ENCODE measurements around the gene CCNJL. TPM values are rescaled to one million over a fixed set of nuclear protein-coding genes. Genes with fewer than 3 reads are reported as not detected.
"Not testable (repeated sequence)": the region's sequence is repeated elsewhere in the genome, so short reads cannot be mapped to it uniquely, and the experiment has no call there.

The CCNJL gene
- total and polyA plus RNA-seq, 12 donors, result 1.2 to 10.6 (median 4.3) TPM

DNA sequence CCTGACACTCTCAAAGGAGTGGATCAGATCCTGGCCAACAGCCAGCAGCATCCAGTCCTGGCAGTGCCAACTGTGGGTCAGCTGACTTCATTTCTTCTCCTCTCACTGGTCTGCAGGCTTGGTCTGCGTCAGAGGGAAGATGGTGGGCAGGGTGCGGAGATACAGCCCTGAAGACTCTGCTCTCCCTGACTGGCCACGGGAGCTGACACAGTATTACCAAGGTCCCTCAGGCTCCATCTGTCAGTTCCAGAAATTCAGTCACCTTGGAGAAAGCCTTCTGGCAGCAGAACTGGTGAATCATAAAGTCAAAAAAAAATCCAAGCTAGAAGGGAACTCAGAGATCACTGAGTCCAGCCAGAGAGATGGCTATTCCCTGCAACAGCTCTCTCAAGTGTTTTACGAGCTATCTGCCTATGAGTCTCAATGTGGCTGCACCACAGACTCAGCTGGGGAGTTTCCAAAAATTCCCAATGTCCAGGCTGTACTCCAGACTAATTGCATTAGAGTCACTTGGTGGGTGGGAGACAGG is 30.1 kb upstream of the CCNJL start:
- Histone ChIP-seq H3K27me3 (no peaks in the 10 kb centered on the region), H3K9me3 (replicated peaks in 1 of 3) (no peaks in the 10 kb centered on the region), H3K27ac (peak overlapping the region; percentile 56 to 89 (median 65)), H3K4me3 (no peak overlapping the region), H3K36me3 (replicated peaks in 1 of 2) (no peaks in the 10 kb centered on the region), H3K4me1 (replicated peaks in 1 of 2) (peaks cover 22 to 34% of the 10 kb centered on the region in 2 donors)
- WGBS, 4 donors, result 33 to 54% (median 43%) methylated on average over 1 to 4 of the region's 4 CpGs
- TF ChIP-seq, protein P1, sequence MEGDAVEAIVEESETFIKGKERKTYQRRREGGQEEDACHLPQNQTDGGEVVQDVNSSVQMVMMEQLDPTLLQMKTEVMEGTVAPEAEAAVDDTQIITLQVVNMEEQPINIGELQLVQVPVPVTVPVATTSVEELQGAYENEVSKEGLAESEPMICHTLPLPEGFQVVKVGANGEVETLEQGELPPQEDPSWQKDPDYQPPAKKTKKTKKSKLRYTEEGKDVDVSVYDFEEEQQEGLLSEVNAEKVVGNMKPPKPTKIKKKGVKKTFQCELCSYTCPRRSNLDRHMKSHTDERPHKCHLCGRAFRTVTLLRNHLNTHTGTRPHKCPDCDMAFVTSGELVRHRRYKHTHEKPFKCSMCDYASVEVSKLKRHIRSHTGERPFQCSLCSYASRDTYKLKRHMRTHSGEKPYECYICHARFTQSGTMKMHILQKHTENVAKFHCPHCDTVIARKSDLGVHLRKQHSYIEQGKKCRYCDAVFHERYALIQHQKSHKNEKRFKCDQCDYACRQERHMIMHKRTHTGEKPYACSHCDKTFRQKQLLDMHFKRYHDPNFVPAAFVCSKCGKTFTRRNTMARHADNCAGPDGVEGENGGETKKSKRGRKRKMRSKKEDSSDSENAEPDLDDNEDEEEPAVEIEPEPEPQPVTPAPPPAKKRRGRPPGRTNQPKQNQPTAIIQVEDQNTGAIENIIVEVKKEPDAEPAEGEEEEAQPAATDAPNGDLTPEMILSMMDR (IDR thresholded peaks at IDR 0.05), result no peak
- TF ChIP-seq POLR2A (IDR thresholded peaks at IDR 0.05), result peak in 1 of 2 donors; percentile 49
- peak; percentile 70 to 93 (median 90) for DNase-seq
- intact Hi-C loops (cut with DNase I), result no loop called here

DNA sequence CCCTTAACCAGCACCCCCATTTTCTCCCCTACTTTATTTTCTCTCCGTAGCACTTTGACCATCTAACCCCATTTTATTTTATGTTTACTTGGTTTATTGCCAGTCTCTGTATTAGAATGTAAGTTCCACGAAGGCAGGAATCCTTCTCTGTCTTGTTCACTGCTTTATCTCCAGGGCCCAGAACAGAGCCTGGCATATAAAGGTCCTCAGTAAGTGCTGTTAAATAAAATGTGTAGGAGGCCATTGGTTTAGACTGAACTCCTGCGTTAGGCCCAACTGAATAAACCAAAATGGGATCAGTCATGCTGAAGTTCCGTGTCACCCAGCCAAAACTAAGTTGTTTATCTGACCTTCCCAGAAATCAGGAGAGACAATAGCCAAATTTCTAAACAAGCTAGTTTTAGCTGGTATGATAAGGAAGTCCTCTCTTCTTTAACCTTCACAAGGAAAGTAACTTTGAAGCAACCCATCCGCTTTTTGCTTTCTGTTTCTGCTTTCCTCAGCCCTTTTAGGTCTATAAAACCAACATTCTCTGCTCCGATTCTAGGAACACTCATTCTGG is 29.0 kb upstream of the CCNJL start:
- no peak overlapping the region for H3K4me3 ChIP-seq
- peak overlapping the region; percentile 56 to 89 (median 65) for H3K27ac ChIP-seq
- H3K4me1 ChIP-seq (replicated peaks in 1 of 2), result peaks cover 22 to 34% of the 10 kb centered on the region in 2 donors
- no peak for DNase-seq
- 39 to 56% (median 48%) methylated on average over 6 of the region's 6 CpGs for WGBS, 4 donors
- H3K36me3 ChIP-seq (replicated peaks in 1 of 2), result no peaks in the 10 kb centered on the region
- no peaks in the 10 kb centered on the region for H3K27me3 ChIP-seq
- H3K9me3 ChIP-seq (replicated peaks in 1 of 3), result no peaks in the 10 kb centered on the region
- intact Hi-C loops (cut with DNase I), result no loop called here
- no peak for TF ChIP-seq POLR2A (IDR thresholded peaks at IDR 0.05)

DNA sequence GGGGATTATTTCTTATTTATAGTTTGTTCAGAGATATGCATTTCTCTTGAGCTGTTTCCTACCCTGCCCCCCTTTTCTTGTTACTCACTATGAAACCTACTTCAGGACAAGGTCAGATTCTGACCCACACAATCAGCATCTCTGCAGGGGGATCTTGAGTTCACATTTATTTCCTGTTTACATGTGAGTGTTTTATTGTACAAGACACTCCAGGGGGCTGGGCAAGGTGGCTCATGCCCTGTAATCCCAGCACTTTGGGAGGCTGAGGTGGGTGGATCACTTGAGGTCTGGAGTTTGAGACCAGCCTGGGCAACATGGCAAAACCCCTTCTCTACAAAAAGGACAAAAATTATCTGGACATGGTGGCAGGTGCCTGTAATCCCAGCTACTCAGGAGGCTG is 28.1 kb upstream of the CCNJL start:
- Histone ChIP-seq H3K4me1 (replicated peaks in 1 of 2) (peaks cover 22 to 34% of the 10 kb centered on the region in 2 donors), H3K27ac (peak overlapping the region in 1 of 5 donors; percentile 0)
- H3K9me3 ChIP-seq (replicated peaks in 1 of 3); intact Hi-C loops (cut with DNase I); H3K4me3 ChIP-seq; H3K36me3 ChIP-seq (replicated peaks in 1 of 2); H3K27me3 ChIP-seq: not testable (repeated sequence)
- DNase-seq, result peak in 1 of 7 donors; percentile 10

DNA sequence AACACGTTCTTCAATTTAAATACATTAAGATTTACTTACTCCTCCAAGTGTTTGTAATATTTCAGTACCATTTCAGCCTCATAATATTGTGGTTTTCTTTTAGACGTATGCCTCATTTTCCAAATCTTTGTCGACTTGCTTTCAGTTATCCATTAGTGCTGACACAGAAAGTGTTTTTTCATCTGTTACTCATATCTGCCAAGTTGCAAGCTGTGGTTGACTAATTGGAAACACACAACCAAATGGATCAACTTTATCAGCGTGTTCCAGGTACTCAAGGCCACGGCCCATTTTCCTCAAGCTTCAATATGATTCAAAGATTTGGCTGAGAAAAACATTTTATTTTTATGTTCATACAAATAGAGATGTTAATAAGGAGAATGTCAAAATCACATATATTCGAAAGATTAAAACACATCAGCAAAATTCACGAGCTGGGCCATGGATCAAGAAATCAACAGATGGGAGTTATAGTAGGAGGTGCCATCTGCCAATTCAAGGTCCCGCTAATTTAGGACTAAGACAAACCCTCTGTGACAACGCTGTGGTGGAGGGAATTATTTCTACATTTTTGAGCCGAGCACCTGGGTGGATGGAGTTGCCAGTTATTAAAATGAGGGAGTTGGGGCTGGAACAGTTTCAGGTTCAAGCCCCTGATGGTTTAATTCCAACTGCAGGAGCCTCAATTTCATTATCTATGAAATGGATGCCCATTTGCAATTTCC is 27.2 kb upstream of the CCNJL start:
- Histone ChIP-seq H3K4me1 (replicated peaks in 1 of 2) (peaks cover 22 to 28% of the 10 kb centered on the region in 2 donors), H3K36me3 (replicated peaks in 1 of 2) (no peaks in the 10 kb centered on the region), H3K9me3 (replicated peaks in 1 of 3) (no peaks in the 10 kb centered on the region), H3K4me3 (no peak overlapping the region), H3K27ac (peak overlapping the region in 2 of 5 donors; percentile 0 to 42), H3K27me3 (no peaks in the 10 kb centered on the region)
- DNase-seq, result peak in 2 of 7 donors; percentile 27
- intact Hi-C loops (cut with DNase I), result no loop called here
- TF ChIP-seq, protein P1 (IDR thresholded peaks at IDR 0.05), result no peak
- no peak for TF ChIP-seq POLR2A (IDR thresholded peaks at IDR 0.05)
- 45 to 55% (median 47%) methylated on average over 10 of the region's 10 CpGs for whole genome bisulfite sequencing, 4 donors

DNA sequence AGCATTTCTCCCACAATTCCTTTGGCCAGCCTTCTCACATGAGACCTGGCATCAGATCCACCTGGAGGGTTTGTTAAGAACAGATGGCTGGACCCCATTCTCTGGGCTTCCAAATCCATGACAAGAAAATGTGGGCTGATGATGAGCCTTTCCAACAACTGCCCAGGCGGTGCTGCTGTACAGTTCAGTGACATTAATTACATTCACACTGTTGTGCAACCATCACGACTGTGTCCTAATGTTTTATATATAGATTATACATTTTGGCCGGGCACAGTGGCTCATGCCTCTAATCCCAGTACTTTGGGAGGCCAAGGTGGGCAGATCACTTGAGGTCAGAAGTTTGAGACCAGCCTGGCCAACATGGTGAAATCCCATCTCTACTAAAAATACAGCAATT is 22.4 kb upstream of the CCNJL start:
- H3K4me3 ChIP-seq; intact Hi-C loops (cut with DNase I); H3K9me3 ChIP-seq (replicated peaks in 1 of 3); H3K4me1 ChIP-seq (replicated peaks in 1 of 2); H3K27me3 ChIP-seq; H3K36me3 ChIP-seq (replicated peaks in 1 of 2); H3K27ac ChIP-seq; DNase-seq: not testable (repeated sequence)
- WGBS, 4 donors, result 80 to 91% (median 86%) methylated on average over 3 of the region's 3 CpGs
